BJ (cell line): ENCODE data around the gene LENG8. TPM values are rescaled to one million over a fixed set of nuclear protein-coding genes. Genes with fewer than 3 reads are reported as not detected.
A peak's percentile ranks its signal among the peaks of the same experiment; 100 is the strongest.

Source experiments
- CTCF ChIA-PET: fragments of 350-600 bp; formaldehyde crosslinking; extraction: SDS; loops from one replicate; lab custom pipeline; 2021; ENCODE audit warnings: antibody characterized with exemption, inconsistent platforms; lab: Yijun Ruan, JAX
- POLR2A ChIA-PET: fragments of 300-600 bp; sonication (Branson Sonifier 250); formaldehyde crosslinking; extraction: SDS; loops from one replicate; lab custom pipeline; 2021; ENCODE audit warnings: antibody characterized with exemption; lab: Charles Lee
- DNase-seq: peaks from one replicate; pipeline ENCODE4 v3.0.0-alpha.2; 2011; ENCODE audit warnings: low read depth
- H3K27me3 ChIP-seq: 2 replicates; pipeline ENCODE4 v1.6.0; 2011; ENCODE audit warnings: low read length; ENCODE audit not compliant: control insufficient read depth, insufficient read depth
- H3K36me3 ChIP-seq: 2 replicates; pipeline ENCODE4 v1.5.1; 2011; ENCODE audit warnings: low read length; ENCODE audit not compliant: control insufficient read depth, insufficient read depth
- H3K4me3 ChIP-seq: 2 replicates; pipeline ENCODE4 v1.5.1; 2011; ENCODE audit warnings: low read depth, mild to moderate bottlenecking, control low read depth, low read length
- CTCF ChIP-seq: IDR thresholded peaks from 2 replicates; pipeline ENCODE4 v1.5.1; 2011; ENCODE audit warnings: low read depth, mild to moderate bottlenecking, control low read depth, inconsistent platforms, low read length, moderate library complexity; ENCODE audit not compliant: insufficient read depth
- polyA plus RNA-seq: library from polyadenylated mRNA; depleted of rRNA; stranded (reverse); fragments of >200 nt; gene quantifications from 2 replicates; pipeline ENCODE4 v1.2.3, GENCODE V29; 2011

The LENG8 gene
- polyA plus RNA-seq, 1 experiment, result 39.5 TPM

- no peak for TF ChIP-seq CTCF
- peak overlapping the region; percentile 97 for H3K4me3 ChIP-seq
- H3K27me3 ChIP-seq, result no peaks in the 10 kb centered on the region
- DNase-seq, result no peak
- peaks cover 33% of the 10 kb centered on the region for H3K36me3 ChIP-seq
- CTCF ChIA-PET, result no interaction called here
- POLR2A ChIA-PET, result no interaction called here
These were observed 686 bp downstream of the LENG8 start for GRCh38 chr19:54449701-54450069.

GRCh38 chr19:54451331-54451871, 2.4 kb downstream of the LENG8 start:
- TF ChIP-seq CTCF, result no peak
- DNase-seq, result no peak
- ChIA-PET POLR2A (no interaction called here), CTCF (interaction anchor here (1.0 kb wide), 1 partner anchor 14 kb away, joined by 3 read pairs; no protein-coding TSS in a partner anchor)
- H3K36me3 ChIP-seq, result peaks cover 43% of the 10 kb centered on the region
- H3K27me3 ChIP-seq, result no peaks in the 10 kb centered on the region
- H3K4me3 ChIP-seq, result no peak overlapping the region

DNA sequence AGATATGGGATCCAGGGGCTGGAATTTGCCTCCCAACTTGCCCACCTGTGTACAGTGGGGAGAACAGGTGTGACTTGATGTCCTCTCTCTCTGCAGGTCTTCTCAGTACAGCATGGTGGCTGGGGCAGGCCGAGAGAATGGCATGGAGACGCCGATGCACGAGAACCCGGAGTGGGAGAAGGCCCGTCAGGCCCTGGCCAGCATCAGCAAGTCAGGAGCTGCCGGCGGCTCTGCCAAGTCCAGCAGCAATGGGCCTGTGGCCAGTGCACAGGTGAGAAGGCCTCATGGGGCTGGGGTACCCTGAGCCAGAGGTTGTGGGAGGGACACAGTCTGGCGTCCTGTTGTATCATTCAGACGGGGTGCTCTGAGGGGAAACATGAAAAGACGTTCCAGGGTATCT, 3.0 kb downstream of the LENG8 start:
- POLR2A ChIA-PET, result no interaction called here
- H3K36me3 ChIP-seq, result peaks cover 49% of the 10 kb centered on the region
- no peaks in the 10 kb centered on the region for H3K27me3 ChIP-seq
- no peak overlapping the region for H3K4me3 ChIP-seq
- no peak for TF ChIP-seq CTCF
- CTCF ChIA-PET, result interaction anchor here (1.0 kb wide), 1 partner anchor 14 kb away, joined by 3 read pairs; no protein-coding TSS in a partner anchor
- DNase-seq, result no peak

GRCh38 chr19:54452626-54453025, 3.6 kb downstream of the LENG8 start:
- ChIA-PET CTCF (interaction anchor here (1.9 kb wide), 1 partner anchor 10 kb away, joined by 11 read pairs; the partner anchor contains the start of gene LENG9), POLR2A (no interaction called here)
- Histone ChIP-seq H3K36me3 (peaks cover 54% of the 10 kb centered on the region), H3K4me3 (no peak overlapping the region), H3K27me3 (no peaks in the 10 kb centered on the region)
- TF ChIP-seq CTCF, result no peak
- DNase-seq, result no peak

- no peak for TF ChIP-seq CTCF
- ChIA-PET POLR2A (no interaction called here), CTCF (interaction anchor here (0.6 to 1.9 kb wide), 3 partner anchors 8 to 782 kb away, joined by 3 to 11 read pairs (median 5); partner anchors contain the start of gene LENG9)
- DNase-seq, result no peak
- Histone ChIP-seq H3K4me3 (no peak overlapping the region), H3K36me3 (peaks cover 68% of the 10 kb centered on the region), H3K27me3 (no peaks in the 10 kb centered on the region)
These were observed 5.2 kb downstream of the LENG8 start for GRCh38 chr19:54453921-54454780.
